ENCODE data around the gene TMEM178B. TPM values are rescaled to one million over a fixed set of nuclear protein-coding genes. Genes with fewer than 3 reads are reported as not detected.
A peak's percentile ranks its signal among the peaks of the same experiment; 100 is the strongest.

TMEM178B gene
- total and polyA plus RNA-seq, 2 of the 4 experiments (the other 2 are of a cell fraction) = under 0.01 to 0.05 TPM

DNA sequence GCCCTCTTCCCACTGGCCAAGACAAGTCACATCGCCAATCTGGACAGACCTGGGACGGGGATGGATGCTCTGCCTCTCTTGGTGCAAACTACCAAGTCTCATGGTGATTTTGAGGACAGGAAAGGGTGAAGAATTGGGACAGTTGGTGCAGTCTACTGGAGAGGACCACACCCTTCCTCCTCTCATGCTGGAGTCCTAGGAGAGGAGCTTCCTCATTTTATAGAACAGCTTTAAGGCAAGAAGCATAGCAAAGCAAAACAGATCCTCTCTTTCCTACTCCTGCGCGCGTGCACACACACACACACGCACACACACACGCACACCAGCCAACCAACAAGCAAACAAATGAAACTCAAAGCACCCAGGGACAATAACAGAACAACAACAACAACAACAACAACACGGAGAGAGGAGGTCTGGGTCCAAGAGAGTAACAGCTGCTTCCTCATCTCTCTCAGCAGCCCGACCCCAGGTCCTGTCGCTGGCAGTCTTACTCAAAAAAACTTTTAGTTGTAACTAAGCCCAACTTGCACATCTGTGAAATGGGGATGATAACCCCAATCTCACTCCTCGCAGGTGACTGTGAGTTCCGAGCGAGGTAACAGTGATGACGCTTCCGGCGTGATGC lies 83.4 kb downstream of the TMEM178B start:
- no peak overlapping the region for H4K8ac ChIP-seq (ENCODE audit: low read depth in 2 of 2, low read length in 2 of 2)
- H4K20me1 ChIP-seq (ENCODE audit: insufficient read depth, low read length) = no peaks in the 10 kb centered on the region
- no peak overlapping the region for H3K14ac ChIP-seq (replicated peaks; ENCODE audit: low read depth, low read length)
- in situ Hi-C loops (cut with MboI; ENCODE audit: low sequenced_read_pairs) (no loop called here), dilution Hi-C loops (cut with HindIII; ENCODE audit: low sequenced_read_pairs, unreplicated experiment) (no loop called here), intact Hi-C loops (cut with micrococcal nuclease) (no loop called here)
- no peak overlapping the region for H4K5ac ChIP-seq (ENCODE audit: low read depth, low read length)
- no peak for TF ChIP-seq BHLHE40 (IDR thresholded peaks at IDR 0.05; ENCODE audit: low read depth, low read length)
- TF ChIP-seq, protein P1, sequence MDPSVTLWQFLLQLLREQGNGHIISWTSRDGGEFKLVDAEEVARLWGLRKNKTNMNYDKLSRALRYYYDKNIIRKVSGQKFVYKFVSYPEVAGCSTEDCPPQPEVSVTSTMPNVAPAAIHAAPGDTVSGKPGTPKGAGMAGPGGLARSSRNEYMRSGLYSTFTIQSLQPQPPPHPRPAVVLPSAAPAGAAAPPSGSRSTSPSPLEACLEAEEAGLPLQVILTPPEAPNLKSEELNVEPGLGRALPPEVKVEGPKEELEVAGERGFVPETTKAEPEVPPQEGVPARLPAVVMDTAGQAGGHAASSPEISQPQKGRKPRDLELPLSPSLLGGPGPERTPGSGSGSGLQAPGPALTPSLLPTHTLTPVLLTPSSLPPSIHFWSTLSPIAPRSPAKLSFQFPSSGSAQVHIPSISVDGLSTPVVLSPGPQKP (IDR thresholded peaks at IDR 0.05; ENCODE audit: borderline replicate concordance, low read depth, low read length) = no peak
- no peak for TF ChIP-seq POLR2A (IDR thresholded peaks at IDR 0.05; ENCODE audit: low read depth, low read length)
- TF ChIP-seq FOS (IDR thresholded peaks at IDR 0.05; ENCODE audit: low read depth, low read length) = no peak
- no peak for TF ChIP-seq NFE2L2 (IDR thresholded peaks at IDR 0.05; ENCODE audit: low read depth, low read length)
- no peak for TF ChIP-seq MAZ (IDR thresholded peaks at IDR 0.05; ENCODE audit: borderline replicate concordance, low read depth, low read length)
- no peak for TF ChIP-seq MXI1 (IDR thresholded peaks at IDR 0.05; ENCODE audit: borderline replicate concordance, low read depth, low read length)
- TF ChIP-seq RFX5 (IDR thresholded peaks at IDR 0.05; ENCODE audit: low read depth, low read length) = no peak
- no peak for TF ChIP-seq RCOR1 (IDR thresholded peaks at IDR 0.05; ENCODE audit: insufficient replicate concordance, low read length)
- no peak for TF ChIP-seq CEBPB (IDR thresholded peaks at IDR 0.05; ENCODE audit: low read depth, low read length)
- TF ChIP-seq, protein P2, sequence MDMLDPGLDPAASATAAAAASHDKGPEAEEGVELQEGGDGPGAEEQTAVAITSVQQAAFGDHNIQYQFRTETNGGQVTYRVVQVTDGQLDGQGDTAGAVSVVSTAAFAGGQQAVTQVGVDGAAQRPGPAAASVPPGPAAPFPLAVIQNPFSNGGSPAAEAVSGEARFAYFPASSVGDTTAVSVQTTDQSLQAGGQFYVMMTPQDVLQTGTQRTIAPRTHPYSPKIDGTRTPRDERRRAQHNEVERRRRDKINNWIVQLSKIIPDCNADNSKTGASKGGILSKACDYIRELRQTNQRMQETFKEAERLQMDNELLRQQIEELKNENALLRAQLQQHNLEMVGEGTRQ (IDR thresholded peaks at IDR 0.05; ENCODE audit: low read depth, low read length) = no peak
- no peak for TF ChIP-seq SMC3 (IDR thresholded peaks at IDR 0.05; ENCODE audit: low read depth, low read length)
- H3K9me1 ChIP-seq (ENCODE audit: insufficient read depth, low read length) = no peaks in the 10 kb centered on the region
- H2BK5ac ChIP-seq (ENCODE audit: low read depth, low read length, poor library complexity, severe bottlenecking) = peak overlapping the region; percentile 19
- no peak overlapping the region for H3K56ac ChIP-seq (ENCODE audit: extremely low read depth, insufficient read depth, low read length)
- WGBS, 2 experiments (ENCODE audit: extremely low coverage in 2 of 2, insufficient read length in 1 of 2) = 50% methylated on average over 2 of the region's 16 CpGs; no CpG with 5 or more reads in 1 of the 2 experiments
- H3K27ac ChIP-seq (ENCODE audit: insufficient read depth, low read length) = no peak overlapping the region
- ATAC-seq (ENCODE audit: low read depth) (no peak), DNase-seq (no peak)
- H3K4me2 ChIP-seq (ENCODE audit: low read depth, low read length) = no peak overlapping the region
- no peak overlapping the region for H3K4me3 ChIP-seq (ENCODE audit: insufficient read depth, low read depth, low read length)
- H3K9ac ChIP-seq (ENCODE audit: low read depth, low read length) = no peak overlapping the region
- no peak overlapping the region for H2AFZ ChIP-seq (replicated peaks; ENCODE audit: low read length, poor library complexity)
- peak overlapping the region; percentile 49 for H3K4ac ChIP-seq (ENCODE audit: low read depth, low read length)
- peak overlapping the region; percentile 3; the same call in 1 of the 2 replicates for H2BK120ac ChIP-seq (ENCODE audit: low read depth, low read length)
- no peak overlapping the region for H3K23ac ChIP-seq (ENCODE audit: low read depth, low read length)
- CTCF ChIA-PET = no interaction called here
- no peaks in the 10 kb centered on the region; a peak in 1 of 4 replicates for H3K79me1 ChIP-seq (ENCODE audit: low read depth in 1 of 2, low read length in 2 of 2)
- BruUV-seq (replicated peaks) = no TSS peak
- H4K91ac ChIP-seq (ENCODE audit: insufficient read depth, low read depth, low read length) = no peak overlapping the region
- 0 out of 2 replicates have a peak overlapping the region, but pooled peaks have one; percentile 76 for H2BK20ac ChIP-seq (ENCODE audit: low read depth, low read length)
- no peaks in the 10 kb centered on the region for H3K27me3 ChIP-seq (ENCODE audit: control insufficient read depth, insufficient read depth, low read length)
- no peak overlapping the region for H3K18ac ChIP-seq (ENCODE audit: low read depth, low read length)
- no peak overlapping the region for H2AK9ac ChIP-seq (replicated peaks; ENCODE audit: low read depth, low read length, poor library complexity)
- no peak overlapping the region for H2AK5ac ChIP-seq (ENCODE audit: low read depth, low read length)
- no peaks in the 10 kb centered on the region for H3K36me3 ChIP-seq (ENCODE audit: control insufficient read depth, insufficient read depth, low read length)
- H2BK15ac ChIP-seq (ENCODE audit: low read depth, low read length) = no peak overlapping the region; the same call in 2 of the 3 replicates
- H3K9me3 ChIP-seq (ENCODE audit: control insufficient read depth, insufficient read depth, low read length) = peaks cover 6% of the 10 kb centered on the region; the same call in 1 of the 2 replicates
- POLR2A ChIA-PET (ENCODE audit: unreplicated experiment) = no interaction called here
- no peaks in the 10 kb centered on the region; the same call in 1 of the 2 replicates for H3K4me1 ChIP-seq (ENCODE audit: control insufficient read depth, insufficient read depth, low read length)

Measured in IMR-90 (cell line).